Lower leg skin (tissue), 4 donors: ENCODE measurements around the gene AOPEP. TPM values are rescaled to one million over a fixed set of nuclear protein-coding genes. Genes with fewer than 3 reads are reported as not detected.

Experiments
- DNase-seq, 2 donors: peaks; one replicate each; pipeline ENCODE4 v3.0.0-alpha.2; 2019; ENCODE audit warnings: low spot score in 2 of 2
- H3K4me3 ChIP-seq: fragments of 200-600 bp; sonication (generic); 2 replicates; pipeline ENCODE4 v1.5.1; 2017; ENCODE audit warnings: mild to moderate bottlenecking, low read depth; ENCODE audit not compliant: poor library complexity, severe bottlenecking
- CTCF ChIP-seq, 3 donors: fragments of 450-650 bp; IDR thresholded peaks; one replicate each; pipeline ENCODE4 v1.5.1; 2016; ENCODE audit warnings: antibody characterized with exemption in 3 of 3, mild to moderate bottlenecking in 3 of 3, moderate library complexity in 2 of 3
- POLR2A ChIP-seq, 2 donors: fragments of 450-650 bp; IDR thresholded peaks; one replicate each; pipeline ENCODE4 v1.6.1; 2016 to 2017; ENCODE audit warnings: antibody characterized with exemption in 2 of 2, mild to moderate bottlenecking in 1 of 2, moderate library complexity in 1 of 2
- WGBS, 2 donors: methylation state at CpG; one replicate each; pipeline ENCODE4 v1.1.5; 2018; 5-methylcytosine and 5-hydroxymethylcytosine counted together
- intact Hi-C: fragments of 100-400 bp; cut with DNase I; formaldehyde crosslinking; loops from one replicate; pipeline ENCODE4 v1.15.0; 2023; ENCODE audit warnings: low total_unique reads
- total RNA-seq, 4 donors: library from RNA; depleted of rRNA; stranded (reverse); fragments of >200 nt; gene quantifications; one replicate each; pipeline ENCODE4 v1.1.0, GENCODE V29; 2016

Gene AOPEP
- total RNA-seq, 4 donors from 2014 or later, result 66.3 to 136 (median 118) TPM

GRCh38 chr9:95008151-95008771, 281.8 kb downstream of the AOPEP start:
- intact Hi-C loops, result loop anchor here (5.0 to 10.0 kb wide), 2 partner anchors 223 to 774 kb away; no protein-coding TSS in a partner anchor
- 25% methylated on average over 15 of the region's 15 CpGs for WGBS, 2 donors
- no peak overlapping the region for H3K4me3 ChIP-seq
- no peak for TF ChIP-seq CTCF (IDR thresholded peaks at IDR 0.05)
- no peak for TF ChIP-seq POLR2A (IDR thresholded peaks at IDR 0.05)
- DNase-seq, result no peak

GRCh38 chr9:95009459-95009858, 283.0 kb downstream of the AOPEP start:
- DNase-seq, result no peak
- TF ChIP-seq POLR2A (IDR thresholded peaks at IDR 0.05) (no peak), CTCF (IDR thresholded peaks at IDR 0.05) (no peak)
- H3K4me3 ChIP-seq, result no peak overlapping the region
- WGBS, 2 donors, result 42 to 72% methylated on average over 5 of the region's 5 CpGs
- intact Hi-C loops, result loop anchor here (5.0 to 10.0 kb wide), 2 partner anchors 225 to 773 kb away; no protein-coding TSS in a partner anchor

DNA sequence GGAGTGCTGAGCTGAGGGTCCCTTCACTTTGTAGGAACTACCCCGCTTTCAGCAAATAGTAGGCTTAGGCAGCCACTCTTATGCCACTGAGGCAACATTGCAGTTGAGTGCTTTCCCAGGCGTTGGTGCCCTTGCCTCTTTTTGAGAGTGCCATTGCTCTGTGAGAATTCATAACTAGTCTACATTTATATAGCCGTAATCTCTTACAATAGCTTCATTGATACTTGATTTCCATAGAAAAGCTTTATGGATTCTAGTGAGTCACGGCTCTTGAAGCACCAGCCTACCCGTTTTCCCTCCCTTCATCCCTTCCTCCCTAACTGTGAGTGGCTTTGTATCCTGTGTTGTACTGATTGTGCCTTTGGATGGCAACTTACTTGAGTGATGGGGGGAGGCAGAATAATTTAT, 283.9 kb downstream of the AOPEP start:
- DNase-seq, result no peak
- H3K4me3 ChIP-seq, result no peak overlapping the region
- TF ChIP-seq CTCF (IDR thresholded peaks at IDR 0.05) (no peak), POLR2A (IDR thresholded peaks at IDR 0.05) (no peak)
- 54 to 63% methylated on average over 5 of the region's 5 CpGs for WGBS, 2 donors
- intact Hi-C loops, result no loop called here

DNA sequence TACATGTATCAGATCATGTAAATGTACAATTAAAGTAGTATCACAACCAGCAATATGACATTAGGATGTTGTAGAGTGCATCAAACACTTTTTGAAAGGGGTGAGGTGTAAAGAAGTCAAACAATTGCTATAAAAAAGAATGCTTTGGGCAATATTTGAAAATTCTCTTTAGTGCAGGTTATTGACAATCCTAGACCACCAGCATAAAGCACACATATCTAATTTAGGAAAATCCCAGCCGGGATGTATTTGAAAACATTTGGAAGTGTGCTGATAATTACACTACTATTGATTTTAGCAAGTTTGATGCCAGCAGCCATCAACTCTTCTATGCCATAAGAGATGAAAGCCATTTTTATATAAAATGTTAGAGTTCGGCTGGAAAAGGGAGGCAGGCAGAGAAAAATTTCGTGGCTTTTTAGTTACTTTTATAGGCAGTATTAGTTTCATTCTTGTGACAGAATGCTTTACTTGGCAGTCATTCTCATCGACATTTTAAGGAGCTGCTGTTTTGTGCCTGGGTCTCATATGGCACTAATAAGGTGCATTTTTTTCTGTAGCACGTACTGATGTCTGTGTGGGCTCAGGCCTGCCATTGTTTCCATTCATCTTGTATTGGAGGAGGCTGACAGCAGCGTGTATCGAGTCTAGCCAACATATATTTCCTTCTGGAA, 285.7 kb downstream of the AOPEP start:
- no peak overlapping the region for H3K4me3 ChIP-seq
- DNase-seq, result no peak
- WGBS, 2 donors, result 45 to 46% methylated on average over 7 of the region's 7 CpGs
- intact Hi-C loops, result no loop called here
- TF ChIP-seq POLR2A (IDR thresholded peaks at IDR 0.05) (no peak), CTCF (IDR thresholded peaks at IDR 0.05) (no peak)

- TF ChIP-seq CTCF (IDR thresholded peaks at IDR 0.05), result no peak
- no peak for TF ChIP-seq POLR2A (IDR thresholded peaks at IDR 0.05)
- no peak for DNase-seq
- WGBS, 2 donors, result 68 to 69% methylated on average over 3 of the region's 3 CpGs
- no peak overlapping the region for H3K4me3 ChIP-seq
- intact Hi-C loops, result no loop called here
Measured at GRCh38 chr9:95012902-95013301, 286.4 kb downstream of the AOPEP start.
